HepG2 (cell line): ENCODE data around the gene CCR3. TPM values are rescaled to one million over a fixed set of nuclear protein-coding genes. Genes with fewer than 3 reads are reported as not detected.

Source experiments
- ATAC-seq: fragments of 200-7000 bp; cut with Tn5 transposase; 3 replicates; pipeline ENCODE4 v1.9.1; 2020; ENCODE audit warnings: mild to moderate bottlenecking, moderate library complexity
- BruUV-seq: library from RNA; stranded (reverse); fragments of 400-500 nt; replicated peaks from 2 replicates; lab custom pipeline; 2021; lab: Mats Ljungman, UMichigan
- CTCF ChIA-PET: fragments of 300-600 bp; formaldehyde crosslinking; extraction: SDS; loops from one replicate; lab custom pipeline; 2021; ENCODE audit warnings: low total read pairs, inconsistent platforms, low intra/inter-chr PET ratio; lab: Yijun Ruan, JAX
- POLR2A ChIA-PET: fragments of 350-600 bp; sonication (Branson Sonifier 250); formaldehyde crosslinking; loops from one replicate; lab custom pipeline; 2020; ENCODE audit warnings: antibody characterized with exemption, inconsistent platforms; lab: Yijun Ruan, JAX
- DNase-seq: peaks from one replicate; pipeline ENCODE4 v3.0.0-alpha.2; 2015; ENCODE audit warnings: low spot score
- FAIRE-seq: peaks from 3 replicates; lab custom pipeline; 2011; peaks lifted over from hg19 to GRCh38; lab: Jason Lieb, UNC
- H2AFZ ChIP-seq: one replicate; pipeline ENCODE4 v1.6.1; 2011; ENCODE audit warnings: low read length, inconsistent platforms
- H3K27ac ChIP-seq: fragments of 300-600 bp; 3 replicates; pipeline ENCODE4 v1.8.0; 2011; ENCODE audit warnings: mixed run types, mild to moderate bottlenecking, mixed read lengths, low read length, inconsistent platforms; ENCODE audit not compliant: insufficient read depth; ENCODE audit errors: extremely low read length
- H3K27me3 ChIP-seq, 2 experiments: fragments of 200-600 bp in 1 of 2; 2 replicates in 1 of 2; 3 replicates in 1 of 2; pipeline versions ENCODE4 v1.6.0 to v1.8.0; 2011; ENCODE audit warnings: low read length in 2 of 2, mild to moderate bottlenecking in 2 of 2, moderate library complexity in 2 of 2, inconsistent platforms in 1 of 2; ENCODE audit not compliant: insufficient read depth in 2 of 2, control insufficient read depth in 1 of 2
- H3K36me3 ChIP-seq, 2 experiments: fragments of 200-600 bp in 1 of 2; replicated peaks in 1 of 2; 2 replicates in 1 of 2; 3 replicates in 1 of 2; pipeline versions ENCODE4 v1.5.1 to v1.8.0; 2011; ENCODE audit warnings: low read length in 2 of 2, inconsistent platforms in 1 of 2; ENCODE audit not compliant: insufficient read depth in 2 of 2, control insufficient read depth in 1 of 2
- H3K4me1 ChIP-seq: 2 replicates; pipeline ENCODE4 v1.5.1; 2012; ENCODE audit warnings: low read length, inconsistent platforms; ENCODE audit not compliant: insufficient read depth
- H3K4me2 ChIP-seq: 2 replicates; pipeline ENCODE4 v1.6.0; 2011; ENCODE audit warnings: low read depth, low read length, inconsistent platforms
- H3K4me3 ChIP-seq, 3 experiments: fragments of 200-600 bp in 1 of 3; sonication (generic), shearing (Covaris generic) in 1 of 3; replicated peaks in 1 of 3; 2 replicates each; pipeline ENCODE4 v1.5.1; 2011 to 2016; ENCODE audit warnings: low read length in 3 of 3, inconsistent platforms in 2 of 3, low read depth in 2 of 3, mild to moderate bottlenecking in 2 of 3, control low read depth in 1 of 3, mixed read lengths in 1 of 3; ENCODE audit not compliant: insufficient read depth in 1 of 3
- H3K79me2 ChIP-seq: one replicate; pipeline ENCODE4 v1.6.1; 2011; ENCODE audit warnings: low read length, inconsistent platforms; ENCODE audit not compliant: insufficient read depth
- H3K9ac ChIP-seq: 2 replicates; pipeline ENCODE4 v1.6.0; 2011; ENCODE audit warnings: mild to moderate bottlenecking, low read depth, low read length, inconsistent platforms; ENCODE audit not compliant: insufficient read depth
- H3K9me3 ChIP-seq: 2 replicates; pipeline ENCODE4 v1.5.1; 2012; ENCODE audit warnings: mild to moderate bottlenecking, low read length
- H4K20me1 ChIP-seq: 2 replicates; pipeline ENCODE4 v1.6.0; 2011; ENCODE audit warnings: inconsistent platforms, mild to moderate bottlenecking, low read length, moderate library complexity; ENCODE audit not compliant: insufficient read depth
- AGO1 ChIP-seq: fragments of 200-400 bp; formaldehyde crosslinking; IDR thresholded peaks from 2 replicates; pipeline ENCODE4 v1.6.1; 2017; ENCODE audit warnings: mild to moderate bottlenecking, low read depth, low read length, moderate library complexity; ENCODE audit not compliant: poor library complexity, severe bottlenecking
- ZNF598 ChIP-seq: sonication (generic); formaldehyde crosslinking; IDR thresholded peaks from 2 replicates; pipeline ENCODE4 v1.5.1; 2020; ENCODE audit warnings: mild to moderate bottlenecking, missing genetic modification reagents, borderline replicate concordance
- WGBS: methylation state at CpG from one replicate; pipeline ENCODE4 v1.1.6; 2017; ENCODE audit warnings: low lambda C conversion rate; 5-methylcytosine and 5-hydroxymethylcytosine counted together
- in situ Hi-C: cut with HindIII; loops from 2 replicates; pipeline ENCODE4 v1.10.0; 2017; ENCODE audit warnings: low pct_unique_long_range_greater_than_20kb; ENCODE audit not compliant: extremely low pct_ligation_motif_present
- intact Hi-C: fragments of 100-400 bp; cut with micrococcal nuclease; formaldehyde crosslinking; loops from one replicate; pipeline ENCODE4 v1.10.0; 2022; ENCODE audit not compliant: unreplicated experiment
- polyA plus RNA-seq, 8 experiments: library from polyadenylated mRNA; depleted of rRNA in 3 of 8; stranded (reverse) in 7 of 8; unstranded in 1 of 8; fragments of >200 nt; fragmentation: Illumina TruSeq in 4 of 8; extraction: Trizol in 4 of 8; gene quantifications; 2 replicates each; pipeline versions ENCODE4 v1.2.1 to v1.2.3, GENCODE V29; 2011 to 2016; ENCODE audit warnings: low read depth in 4 of 8, missing spikeins in 1 of 8, mixed read lengths in 1 of 8; ENCODE audit not compliant: insufficient read depth in 1 of 8
- total RNA-seq, 5 experiments: library from RNA; depleted of rRNA; stranded (reverse); fragments of >200 nt; fragmentation: Illumina TruSeq; extraction: Trizol; gene quantifications; 2 replicates each; pipeline ENCODE4 v1.2.3, GENCODE V29; 2016; ENCODE audit warnings: low read depth in 1 of 5
- TF ChIP-seq, protein P1 (sequence below): fragments of 450-650 bp; IDR thresholded peaks from 2 replicates; pipeline ENCODE4 v1.6.1; 2016

Gene CCR3
- total and polyA plus RNA-seq, 2 of the 13 experiments (the other 11 are each of a cell fraction or from before 2014, with no cell fraction given) = not detected

DNA sequence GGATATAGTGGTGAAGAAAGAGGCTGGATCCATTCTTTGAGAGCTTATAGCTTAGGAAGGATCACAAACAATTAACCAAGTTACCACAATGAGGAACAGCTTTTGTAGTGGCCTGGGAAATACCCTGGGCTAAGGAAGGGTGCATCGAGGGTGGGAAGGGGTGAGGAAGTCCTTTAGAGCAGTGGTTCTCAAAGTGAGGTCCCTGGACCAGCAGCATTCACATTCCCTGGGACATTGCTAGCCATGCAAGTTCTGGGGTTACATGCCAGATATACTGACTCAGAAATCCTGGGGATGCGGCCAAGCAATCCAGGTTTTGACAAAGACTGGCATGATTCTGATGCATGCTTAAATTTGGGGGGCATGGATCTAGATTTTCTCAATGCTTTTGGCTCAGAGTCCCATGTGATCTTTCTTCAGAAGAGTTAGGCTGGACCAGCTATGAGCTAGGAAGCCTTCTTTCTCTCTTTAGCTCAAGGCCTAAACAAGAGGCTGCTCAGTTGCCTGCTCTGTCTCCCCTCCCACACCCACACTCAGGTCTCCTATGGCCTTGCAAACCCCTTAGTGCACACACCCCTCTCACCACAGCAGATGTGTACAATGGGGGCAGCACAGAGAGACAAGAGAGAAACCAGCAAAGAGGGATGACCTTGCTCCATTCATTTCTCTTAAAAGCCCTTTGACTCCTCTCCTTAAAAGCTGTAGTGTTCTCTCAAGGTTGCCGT is 32.4 kb upstream of the CCR3 start:
- in situ Hi-C loops = no loop called here
- CTCF ChIA-PET = no interaction called here
- no peaks in the 10 kb centered on the region for H3K79me2 ChIP-seq
- DNase-seq (no peak), FAIRE-seq (no peak)
- no peaks in the 10 kb centered on the region for H3K27me3 ChIP-seq
- BruUV-seq = no TSS peak
- no peak overlapping the region for H2AFZ ChIP-seq
- H4K20me1 ChIP-seq = no peaks in the 10 kb centered on the region
- no peak for TF ChIP-seq AGO1
- TF ChIP-seq, protein P1, sequence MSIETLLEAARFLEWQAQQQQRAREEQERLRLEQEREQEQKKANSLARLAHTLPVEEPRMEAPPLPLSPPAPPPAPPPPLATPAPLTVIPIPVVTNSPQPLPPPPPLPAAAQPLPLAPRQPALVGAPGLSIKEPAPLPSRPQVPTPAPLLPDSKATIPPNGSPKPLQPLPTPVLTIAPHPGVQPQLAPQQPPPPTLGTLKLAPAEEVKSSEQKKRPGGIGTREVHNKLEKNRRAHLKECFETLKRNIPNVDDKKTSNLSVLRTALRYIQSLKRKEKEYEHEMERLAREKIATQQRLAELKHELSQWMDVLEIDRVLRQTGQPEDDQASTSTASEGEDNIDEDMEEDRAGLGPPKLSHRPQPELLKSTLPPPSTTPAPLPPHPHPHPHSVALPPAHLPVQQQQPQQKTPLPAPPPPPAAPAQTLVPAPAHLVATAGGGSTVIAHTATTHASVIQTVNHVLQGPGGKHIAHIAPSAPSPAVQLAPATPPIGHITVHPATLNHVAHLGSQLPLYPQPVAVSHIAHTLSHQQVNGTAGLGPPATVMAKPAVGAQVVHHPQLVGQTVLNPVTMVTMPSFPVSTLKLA = no peak
- TF ChIP-seq, all 625 proteins: peak for 0
- H3K4me3 ChIP-seq = no peak overlapping the region
- no peaks in the 10 kb centered on the region for H3K36me3 ChIP-seq
- peaks cover 4% of the 10 kb centered on the region; the same call in 1 of the 2 replicates for H3K4me1 ChIP-seq
- H3K4me2 ChIP-seq = no peak overlapping the region
- no peaks in the 10 kb centered on the region for H3K9me3 ChIP-seq
- no peak overlapping the region for H3K9ac ChIP-seq
- WGBS = 13% methylated on average over 3 of the region's 3 CpGs
- POLR2A ChIA-PET = no interaction called here
- intact Hi-C loops = no loop called here
- H3K27ac ChIP-seq = no peak overlapping the region
- ATAC-seq = no peak

DNA sequence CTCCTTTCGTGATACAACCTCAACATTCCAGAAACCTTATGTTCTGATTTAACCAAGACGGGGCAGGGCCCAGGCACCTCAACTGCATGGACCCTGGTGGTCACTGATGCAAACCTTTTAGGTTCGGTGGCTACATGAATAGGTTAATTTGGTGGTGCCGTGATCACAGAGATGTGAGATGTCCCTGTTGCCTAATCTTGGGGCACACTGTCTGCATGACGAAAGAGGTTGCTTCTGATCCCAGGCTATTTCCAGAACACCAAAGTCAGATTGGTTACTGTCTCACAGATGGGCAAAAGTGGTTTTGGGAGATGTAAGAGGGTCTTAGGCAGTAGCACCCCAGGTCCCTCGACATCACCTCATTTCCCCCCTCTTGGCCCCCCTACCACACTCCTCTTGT is 30.2 kb upstream of the CCR3 start:
- ATAC-seq (no peak), DNase-seq (no peak), FAIRE-seq (no peak)
- Histone ChIP-seq H3K36me3 (no peaks in the 10 kb centered on the region), H2AFZ (no peak overlapping the region), H3K27me3 (no peaks in the 10 kb centered on the region), H3K4me3 (no peak overlapping the region), H3K27ac (no peak overlapping the region), H3K4me2 (no peak overlapping the region), H3K4me1 (peaks cover 4% of the 10 kb centered on the region; the same call in 1 of the 2 replicates), H3K79me2 (no peaks in the 10 kb centered on the region), H3K9ac (no peak overlapping the region), H4K20me1 (no peaks in the 10 kb centered on the region), H3K9me3 (no peaks in the 10 kb centered on the region)
- ChIA-PET CTCF (no interaction called here), POLR2A (no interaction called here)
- in situ Hi-C loops = no loop called here
- intact Hi-C loops = no loop called here
- no TSS peak for BruUV-seq
- WGBS = 17% methylated on average over 6 of the region's 6 CpGs
- TF ChIP-seq ZNF598 (CRISPR knock-in tag) = no peak
